EH (cell line): ENCODE results near the gene GPD1.

Experiments
- DNase-seq: peaks from one replicate; pipeline ENCODE4 v3.0.0-alpha.2; 2015; ENCODE audit warnings: low read depth

The GPD1 gene

GRCh38 chr12:50103767-50104321 lies at the start of gene GPD1:
GPD1 (plus strand) TSS chr12:50104008; CDS start chr12:50104051, 43 bp downstream.
- DNase-seq, result peak; percentile 54

DNA sequence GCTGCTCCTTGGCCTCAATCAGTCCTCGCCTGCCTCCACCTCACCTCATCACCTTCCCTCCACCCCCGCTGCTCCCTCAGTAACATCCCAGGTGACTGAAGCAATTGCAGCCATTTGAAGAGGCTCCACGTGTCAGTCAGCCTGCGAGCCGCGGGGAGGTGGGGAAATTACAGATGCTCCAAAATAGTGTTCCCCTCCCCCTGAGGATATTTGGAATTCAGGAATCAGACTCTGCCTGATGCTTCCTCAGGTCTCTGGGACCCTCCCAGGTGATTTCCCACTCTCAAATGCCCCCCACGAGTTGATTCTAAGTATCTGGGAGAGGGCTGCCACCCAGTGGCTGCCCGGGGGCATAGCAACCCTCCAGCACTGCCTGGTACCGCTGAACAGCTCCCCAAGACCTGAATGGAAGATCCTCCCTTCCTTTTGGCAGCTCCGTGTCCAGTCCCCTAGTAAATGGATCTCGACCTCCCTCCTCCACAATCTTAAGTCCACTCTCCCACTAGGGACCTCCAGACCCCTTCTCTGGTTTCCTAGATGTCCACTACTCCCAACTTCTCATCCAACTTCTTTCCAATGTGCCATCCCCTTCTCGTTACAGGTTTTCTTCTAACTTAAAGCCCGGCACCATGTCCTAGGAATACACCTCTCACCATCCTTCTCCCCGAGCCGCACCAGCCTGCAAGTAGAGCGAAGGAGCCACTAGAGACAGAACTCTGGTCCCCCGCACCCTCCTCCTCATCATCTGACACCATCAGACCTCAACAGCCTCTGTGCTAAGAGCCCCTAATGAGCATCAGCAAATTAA lies 47.8 kb upstream of the GPD1 start:
- DNase-seq, result peak; percentile 51

DNA sequence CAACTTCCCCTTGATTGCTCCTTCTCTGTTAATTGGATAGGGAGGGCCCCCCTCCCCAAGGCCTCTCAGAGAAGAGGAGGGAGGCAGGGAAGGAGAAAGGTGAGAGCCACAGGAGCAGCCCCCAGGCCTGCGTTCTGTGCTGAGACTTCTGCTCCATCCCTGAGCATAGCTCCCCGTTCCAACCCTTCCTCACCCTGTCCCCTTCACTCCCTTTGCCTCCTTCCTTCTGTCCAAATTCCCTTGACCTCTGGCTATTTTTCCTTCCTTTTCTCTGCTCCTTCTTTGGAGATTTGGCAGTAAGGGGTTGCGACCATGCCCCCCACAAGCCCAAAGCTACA lies 47.2 kb upstream of the GPD1 start:
- no peak for DNase-seq

DNA sequence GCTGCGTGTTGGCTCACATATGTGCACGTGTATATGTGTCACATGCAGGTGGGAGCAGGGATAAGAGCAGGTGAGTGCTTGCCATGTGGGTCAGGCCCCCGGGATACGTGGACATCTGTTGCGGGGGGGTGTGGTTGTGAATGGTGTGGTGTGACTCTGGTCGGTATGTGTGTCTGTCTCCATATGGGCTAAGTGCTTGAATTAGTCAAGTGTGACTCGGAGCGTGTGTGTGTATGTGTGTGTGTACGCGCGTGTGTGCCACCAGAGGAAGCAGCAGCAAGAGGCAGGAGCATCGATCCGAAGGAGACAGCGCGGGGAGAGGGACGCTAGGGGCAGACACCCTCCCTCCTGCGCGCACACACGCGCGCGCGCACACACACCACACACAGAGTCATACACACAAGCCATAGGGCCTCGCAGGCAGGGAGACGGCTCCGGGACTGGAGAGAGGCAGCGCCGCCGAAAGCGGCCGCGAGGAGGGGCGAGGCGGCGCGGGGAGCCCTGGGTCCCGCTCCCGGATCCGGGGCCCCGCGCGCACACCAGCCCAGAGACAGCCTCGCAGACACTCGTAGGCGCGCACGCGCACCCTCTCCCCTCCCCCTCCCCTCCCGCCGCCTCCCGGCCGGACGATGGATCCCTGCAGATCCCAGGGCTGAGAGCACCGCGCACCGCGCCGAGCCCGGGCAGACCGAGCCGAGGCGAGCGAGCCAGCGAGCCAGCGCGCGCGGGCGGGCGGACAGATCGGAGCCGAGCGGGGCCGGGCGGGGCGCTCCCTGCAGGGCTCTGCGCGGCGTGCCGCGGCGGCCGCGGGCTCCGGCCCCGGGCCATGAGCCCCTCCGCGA lies 46.6 kb upstream of the GPD1 start, which contains the start of gene ASIC1:
Gene ASIC1 (plus strand): TSS at position 597 of the 842 bp plus-strand sequence. CDS start 1,171 bp downstream, outside the sequence.
- DNase-seq, result peak; percentile 78

GRCh38 chr12:50057896-50058670 lies 45.7 kb upstream of the GPD1 start:
- no peak for DNase-seq

GRCh38 chr12:50058743-50059312 lies 45.0 kb upstream of the GPD1 start:
- no peak for DNase-seq

DNA sequence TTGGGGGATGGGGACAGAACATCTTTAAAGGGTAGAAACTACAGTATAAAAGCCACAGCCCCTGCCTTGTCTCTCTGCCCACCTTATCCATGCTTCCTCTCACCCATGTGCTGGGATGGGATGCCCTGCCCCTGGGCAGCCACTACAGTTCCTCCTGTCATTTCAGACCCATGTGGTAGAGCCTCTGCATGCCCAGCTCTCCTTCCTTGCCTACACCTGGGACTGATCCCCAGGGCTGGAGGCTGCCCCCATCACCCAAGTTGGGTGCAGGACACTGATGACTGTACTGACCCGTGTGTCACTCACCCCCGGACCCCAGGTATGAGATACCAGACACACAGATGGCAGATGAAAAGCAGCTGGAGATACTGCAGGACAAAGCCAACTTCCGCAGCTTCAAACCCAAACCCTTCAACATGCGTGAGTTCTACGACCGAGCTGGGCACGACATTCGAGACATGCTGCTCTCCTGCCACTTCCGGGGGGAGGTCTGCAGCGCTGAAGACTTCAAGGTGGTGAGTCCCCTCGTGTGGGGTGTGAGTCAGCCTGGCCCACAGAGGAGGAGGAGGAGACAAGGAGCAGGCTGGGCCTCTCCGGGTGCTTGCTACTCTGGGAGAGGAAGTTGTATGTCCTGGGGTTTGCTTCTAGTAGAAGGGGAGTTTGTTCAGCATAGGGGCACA lies 44.2 kb upstream of the GPD1 start:
- DNase-seq, result peak; percentile 49

DNA sequence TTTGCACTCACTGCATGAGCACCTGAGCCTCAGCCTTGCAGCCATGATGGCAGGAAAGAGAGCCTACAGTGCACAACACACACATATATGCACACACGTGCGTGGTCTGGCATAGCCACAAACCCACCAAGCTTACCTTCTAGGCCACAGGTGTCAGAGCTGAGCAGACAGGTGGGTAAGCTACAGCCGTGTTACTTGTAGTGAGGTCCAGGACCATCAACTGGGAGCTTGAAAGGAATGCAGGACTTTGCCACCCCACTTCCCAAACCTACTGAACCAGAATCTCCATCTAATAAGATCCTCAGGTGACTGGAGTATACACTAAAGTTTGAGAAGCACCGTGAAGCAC lies 43.7 kb upstream of the GPD1 start:
- no peak for DNase-seq

DNA sequence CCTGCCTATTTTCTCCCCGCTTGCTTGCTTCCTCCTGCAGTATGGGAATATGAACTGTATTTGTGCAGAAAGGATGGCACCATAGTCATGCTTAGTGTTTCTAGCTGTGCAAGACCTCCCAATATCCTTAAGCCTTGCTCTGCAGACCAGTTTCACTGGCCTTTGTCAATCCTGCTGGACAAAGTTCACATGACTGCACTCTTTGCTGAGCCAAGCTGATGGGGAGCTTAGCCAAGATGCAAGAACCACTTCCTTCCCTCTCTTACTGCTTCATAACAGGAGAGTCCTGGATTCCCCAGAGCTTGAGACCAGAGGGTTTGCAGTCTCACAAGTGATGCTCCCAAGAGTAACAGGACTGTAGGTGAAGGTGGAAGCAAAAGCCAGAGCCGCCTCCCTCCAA lies 42.6 kb upstream of the GPD1 start:
- DNase-seq, result no peak

GRCh38 chr12:50061946-50062686 lies 41.7 kb upstream of the GPD1 start:
- no peak for DNase-seq

DNA sequence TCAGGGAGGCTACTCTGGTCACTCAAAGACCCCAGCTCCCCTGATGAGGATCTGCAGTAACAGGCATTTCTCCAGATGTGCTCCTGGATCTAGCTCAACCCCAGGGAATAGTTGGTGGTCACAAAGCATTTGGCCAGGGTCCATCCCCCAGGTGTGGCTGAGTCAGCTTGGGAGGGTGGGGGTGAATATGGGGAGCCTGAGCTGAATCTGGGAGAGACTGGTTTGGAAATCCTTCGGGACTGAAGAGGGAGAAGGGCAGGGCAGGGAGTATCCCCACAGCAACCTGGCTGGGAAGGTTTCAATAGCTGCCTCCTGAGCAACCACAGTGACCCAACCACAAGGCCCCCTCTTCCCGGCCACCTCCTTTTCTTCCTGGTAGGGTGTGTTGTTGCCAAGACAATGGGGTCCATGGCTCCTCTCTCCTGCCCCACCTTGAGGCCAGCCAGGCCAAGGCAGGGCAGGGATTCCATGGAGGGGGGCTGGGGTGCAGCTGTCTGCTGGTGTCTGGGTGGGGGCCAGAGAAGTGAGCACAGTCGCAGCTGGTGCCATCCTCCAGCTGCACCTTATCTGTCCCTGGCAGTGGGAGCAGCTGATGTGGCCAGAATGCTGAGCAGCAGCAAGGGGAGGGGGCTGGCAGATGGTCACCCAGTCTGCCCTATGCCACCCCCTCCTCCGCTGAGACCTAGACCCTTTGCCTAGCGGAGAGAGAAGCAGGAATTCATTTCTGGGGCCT lies 40.9 kb upstream of the GPD1 start:
- no peak for DNase-seq

GRCh38 chr12:50065726-50066310 lies 38.0 kb upstream of the GPD1 start:
- DNase-seq, result peak; percentile 68

GRCh38 chr12:50066402-50066801 lies 37.4 kb upstream of the GPD1 start:
- DNase-seq, result peak; percentile 98

GRCh38 chr12:50069069-50069468 lies 34.7 kb upstream of the GPD1 start:
- DNase-seq, result no peak

DNA sequence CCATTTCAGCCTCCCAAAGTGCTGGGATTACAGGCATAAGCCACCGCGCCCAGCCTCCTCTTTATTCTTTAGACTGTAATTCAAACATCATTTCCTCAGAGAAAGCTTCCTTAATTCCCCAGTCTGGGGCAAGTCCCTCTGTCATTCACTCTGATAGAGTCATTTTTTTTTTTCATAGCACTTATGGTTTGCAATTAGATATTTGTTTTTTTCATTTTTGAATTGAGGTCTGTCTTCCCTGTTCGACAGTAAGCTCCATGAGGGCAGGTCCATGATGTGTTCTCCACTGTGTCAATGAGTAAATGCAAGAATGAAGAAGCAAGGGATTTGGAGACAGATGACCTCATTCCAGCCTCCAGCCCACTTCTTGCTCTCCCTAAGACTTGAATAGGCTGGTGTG lies 34.3 kb upstream of the GPD1 start:
- DNase-seq, result no peak

GRCh38 chr12:50070314-50071060 lies 33.3 kb upstream of the GPD1 start:
- DNase-seq, result peak; percentile 88

DNA sequence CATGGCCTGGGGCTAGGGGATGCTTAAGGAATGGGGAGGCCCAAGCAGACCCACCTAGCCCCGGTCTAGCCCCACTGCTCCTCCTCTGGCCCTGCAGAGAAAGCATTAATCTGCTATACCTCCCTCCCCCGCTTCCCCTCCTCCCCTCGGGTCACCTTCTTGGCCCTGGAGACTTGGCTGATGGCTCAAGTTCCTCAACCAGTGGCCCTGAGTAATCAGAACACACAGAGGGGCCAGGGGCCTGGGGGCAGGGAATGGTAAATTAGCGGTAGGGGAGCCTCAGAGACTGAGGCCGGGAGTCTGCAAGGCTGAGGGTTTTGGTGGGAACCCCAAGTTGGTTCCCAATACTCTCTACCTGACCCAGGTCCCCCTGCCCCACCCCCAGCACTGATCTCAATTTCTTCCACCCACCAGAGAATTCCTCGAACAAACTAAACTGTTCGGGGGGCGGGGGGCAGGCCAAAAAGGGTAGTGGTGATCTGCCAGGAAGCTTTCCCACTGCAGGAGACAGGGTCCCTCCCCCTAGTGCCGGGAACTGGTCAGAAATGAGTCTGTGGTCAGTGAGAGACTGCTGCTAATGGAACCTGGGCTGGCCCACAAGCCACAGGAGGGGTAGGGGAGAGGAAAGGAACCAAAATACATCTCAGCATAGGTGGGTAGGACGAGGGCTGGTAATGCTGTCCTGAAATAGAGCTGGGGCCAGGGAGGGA lies 31.5 kb upstream of the GPD1 start:
- DNase-seq, result no peak

GRCh38 chr12:50073206-50073605 lies 30.6 kb upstream of the GPD1 start:
- DNase-seq, result no peak
